ENCODE measurements around the gene TMED7.
"Not testable (repeated sequence)": the region's sequence is repeated elsewhere in the genome, so short reads cannot be mapped to it uniquely, and the experiment has no call there.

Gene TMED7

DNA sequence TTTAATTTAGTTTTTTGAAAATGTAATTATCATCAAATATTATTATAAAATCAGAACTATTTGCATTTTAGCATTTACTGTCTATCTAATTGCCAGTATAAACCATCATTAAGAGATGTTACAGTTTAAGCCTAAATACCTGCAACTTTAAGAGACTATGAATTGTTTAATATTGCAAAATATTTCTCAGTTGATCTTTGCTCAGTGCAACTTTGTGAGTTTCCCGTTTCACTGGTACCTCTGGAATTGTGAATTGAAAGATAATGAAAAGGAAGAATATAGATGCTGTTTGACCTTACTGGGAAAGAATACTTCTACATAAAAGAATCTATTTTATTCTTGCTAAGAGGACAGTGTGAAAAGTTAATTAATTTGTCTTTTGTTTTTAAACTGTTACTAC lies 30.2 kb upstream of the TMED7 start:
- Histone ChIP-seq H3K27ac (ENCODE audit: insufficient read depth, low read length, poor library complexity, severe bottlenecking) (no peak overlapping the region), H3K4me3 (ENCODE audit: insufficient read depth, low read depth, low read length, poor library complexity, severe bottlenecking) (no peak overlapping the region), H3K9me3 (ENCODE audit: control insufficient read depth, low read length) (no peaks in the 10 kb centered on the region), H3K27me3 (replicated peaks; ENCODE audit: control insufficient read depth, insufficient read depth, low read length, poor library complexity, severe bottlenecking) (no peaks in the 10 kb centered on the region), H3K4me1 (ENCODE audit: control insufficient read depth, insufficient read depth, low read length, poor library complexity, severe bottlenecking) (no peaks in the 10 kb centered on the region), H3K36me3 (ENCODE audit: control insufficient read depth, insufficient read depth, low read length) (no peaks in the 10 kb centered on the region)
- DNase-seq, result no peak

DNA sequence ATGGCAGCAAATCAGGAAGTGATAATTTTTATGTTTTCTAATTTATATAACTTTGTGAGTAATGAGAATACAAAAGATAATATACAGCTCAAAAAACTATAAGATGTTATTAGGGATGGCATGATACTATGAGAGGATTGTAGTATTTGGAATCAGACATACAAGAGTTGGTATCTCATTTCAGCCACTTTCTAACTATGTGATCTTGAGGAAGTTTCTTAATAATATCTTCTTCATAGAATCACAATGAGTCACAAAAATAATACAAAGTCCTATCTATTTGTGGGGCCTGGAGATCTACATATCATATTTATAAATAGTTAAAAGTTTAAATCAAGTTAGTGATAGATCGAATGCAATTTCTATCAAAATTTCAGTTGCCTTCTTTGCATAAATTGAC lies 23.7 kb upstream of the TMED7 start:
- no peak overlapping the region for H3K4me3 ChIP-seq (ENCODE audit: insufficient read depth, low read depth, low read length, poor library complexity, severe bottlenecking)
- H3K9me3 ChIP-seq (ENCODE audit: control insufficient read depth, low read length), result no peaks in the 10 kb centered on the region
- no peaks in the 10 kb centered on the region for H3K36me3 ChIP-seq (ENCODE audit: control insufficient read depth, insufficient read depth, low read length)
- H3K27me3 ChIP-seq (replicated peaks; ENCODE audit: control insufficient read depth, insufficient read depth, low read length, poor library complexity, severe bottlenecking), result no peaks in the 10 kb centered on the region
- no peak for DNase-seq
- no peaks in the 10 kb centered on the region for H3K4me1 ChIP-seq (ENCODE audit: control insufficient read depth, insufficient read depth, low read length, poor library complexity, severe bottlenecking)
- H3K27ac ChIP-seq (ENCODE audit: insufficient read depth, low read length, poor library complexity, severe bottlenecking), result no peak overlapping the region

DNA sequence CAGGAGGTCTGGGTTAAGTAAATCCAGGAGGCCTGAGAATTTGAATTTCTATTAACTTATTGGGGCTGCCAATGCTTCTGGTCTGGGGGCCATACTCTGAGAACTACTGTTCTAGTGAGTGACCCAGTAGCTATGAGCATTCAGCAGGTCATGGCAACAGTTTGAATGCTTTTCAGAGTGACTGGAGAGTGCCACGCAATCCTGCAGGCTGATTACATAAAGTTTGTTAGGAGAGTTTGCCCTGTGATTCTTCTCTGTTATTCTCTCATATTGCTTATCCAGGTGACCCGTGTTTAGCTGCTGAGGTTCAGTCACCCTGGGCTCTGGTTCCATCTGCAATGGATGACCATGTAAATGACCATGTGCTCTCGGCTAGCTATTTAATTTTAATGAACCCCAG lies 22.2 kb upstream of the TMED7 start:
- no peak for DNase-seq
- Histone ChIP-seq H3K27ac (ENCODE audit: insufficient read depth, low read length, poor library complexity, severe bottlenecking) (no peak overlapping the region), H3K4me3 (ENCODE audit: insufficient read depth, low read depth, low read length, poor library complexity, severe bottlenecking) (no peak overlapping the region), H3K36me3 (ENCODE audit: control insufficient read depth, insufficient read depth, low read length) (no peaks in the 10 kb centered on the region), H3K4me1 (ENCODE audit: control insufficient read depth, insufficient read depth, low read length, poor library complexity, severe bottlenecking) (no peaks in the 10 kb centered on the region), H3K27me3 (replicated peaks; ENCODE audit: control insufficient read depth, insufficient read depth, low read length, poor library complexity, severe bottlenecking) (no peaks in the 10 kb centered on the region), H3K9me3 (ENCODE audit: control insufficient read depth, low read length) (no peaks in the 10 kb centered on the region)

DNA sequence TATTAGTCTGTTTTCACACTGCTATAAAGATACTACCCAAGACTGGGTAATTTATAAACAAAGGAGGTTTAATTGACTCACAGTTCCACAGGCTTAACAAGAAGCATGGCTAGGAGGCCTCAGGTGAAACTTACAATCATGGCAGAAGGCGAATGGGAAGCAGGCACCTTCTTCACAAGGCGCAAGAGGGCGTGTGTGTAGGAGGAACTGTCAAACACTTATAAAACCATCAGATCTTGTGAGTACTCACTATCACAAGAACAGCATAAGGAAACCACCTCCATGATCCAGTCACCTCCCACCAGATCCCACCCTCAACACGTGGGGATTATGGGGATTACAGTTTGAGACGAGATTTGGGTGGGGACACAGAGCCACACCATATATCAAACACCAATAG lies 19.6 kb upstream of the TMED7 start:
- not testable (repeated sequence) for H3K27me3 ChIP-seq (replicated peaks; ENCODE audit: control insufficient read depth, insufficient read depth, low read length, poor library complexity, severe bottlenecking); H3K9me3 ChIP-seq (ENCODE audit: control insufficient read depth, low read length); H3K4me3 ChIP-seq (ENCODE audit: insufficient read depth, low read depth, low read length, poor library complexity, severe bottlenecking); H3K27ac ChIP-seq (ENCODE audit: insufficient read depth, low read length, poor library complexity, severe bottlenecking); H3K4me1 ChIP-seq (ENCODE audit: control insufficient read depth, insufficient read depth, low read length, poor library complexity, severe bottlenecking); H3K36me3 ChIP-seq (ENCODE audit: control insufficient read depth, insufficient read depth, low read length); DNase-seq

DNA sequence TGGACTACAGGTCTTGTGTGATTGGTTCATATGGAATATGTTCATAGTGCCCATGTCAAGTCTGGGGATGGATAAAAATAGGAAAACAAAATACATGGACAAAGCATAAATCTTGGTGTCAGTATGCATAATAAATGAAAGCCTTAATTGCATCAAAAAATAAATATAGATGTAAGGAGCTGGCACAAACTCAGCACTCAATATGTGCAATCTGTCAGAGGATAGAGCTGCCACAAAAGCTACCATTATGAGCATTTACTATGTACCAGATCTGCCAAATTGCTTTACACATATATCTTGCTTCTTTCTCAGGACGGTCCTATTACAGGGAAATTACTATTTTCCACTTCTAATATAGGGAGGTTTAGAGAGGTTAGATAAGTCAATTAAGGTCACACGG lies 18.2 kb upstream of the TMED7 start:
- no peaks in the 10 kb centered on the region for H3K4me1 ChIP-seq (ENCODE audit: control insufficient read depth, insufficient read depth, low read length, poor library complexity, severe bottlenecking)

DNA sequence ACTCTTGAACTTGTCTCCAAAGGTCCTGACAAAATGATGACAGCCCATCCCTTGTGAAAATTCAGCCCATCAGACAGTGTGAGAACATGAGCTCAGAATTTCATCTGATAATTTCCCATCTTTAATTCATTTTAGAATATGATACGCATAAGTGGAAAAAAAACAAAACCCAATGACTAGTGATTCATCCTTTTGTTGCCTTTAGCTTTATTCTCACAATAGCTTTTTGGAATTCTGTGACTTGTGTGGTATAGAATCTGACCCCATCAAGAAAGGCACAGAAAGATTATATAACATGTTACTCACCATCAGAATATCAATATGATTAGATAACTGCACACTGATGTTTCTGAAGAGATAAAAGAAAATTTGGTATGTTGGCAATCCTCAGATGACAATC lies 16.1 kb upstream of the TMED7 start:
- Histone ChIP-seq H3K9me3 (ENCODE audit: control insufficient read depth, low read length) (no peaks in the 10 kb centered on the region), H3K27me3 (replicated peaks; ENCODE audit: control insufficient read depth, insufficient read depth, low read length, poor library complexity, severe bottlenecking) (peaks cover 3% of the 10 kb centered on the region), H3K27ac (ENCODE audit: insufficient read depth, low read length, poor library complexity, severe bottlenecking) (no peak overlapping the region), H3K36me3 (ENCODE audit: control insufficient read depth, insufficient read depth, low read length) (no peaks in the 10 kb centered on the region), H3K4me1 (ENCODE audit: control insufficient read depth, insufficient read depth, low read length, poor library complexity, severe bottlenecking) (no peaks in the 10 kb centered on the region), H3K4me3 (ENCODE audit: insufficient read depth, low read depth, low read length, poor library complexity, severe bottlenecking) (no peak overlapping the region)
- DNase-seq, result no peak

More for the DNA sequence above, 18.2 kb upstream of the TMED7 start:
- no peak overlapping the region for H3K4me3 ChIP-seq (ENCODE audit: insufficient read depth, low read depth, low read length, poor library complexity, severe bottlenecking)
- no peaks in the 10 kb centered on the region for H3K36me3 ChIP-seq (ENCODE audit: control insufficient read depth, insufficient read depth, low read length)
- no peak overlapping the region for H3K27ac ChIP-seq (ENCODE audit: insufficient read depth, low read length, poor library complexity, severe bottlenecking)
- no peaks in the 10 kb centered on the region for H3K27me3 ChIP-seq (replicated peaks; ENCODE audit: control insufficient read depth, insufficient read depth, low read length, poor library complexity, severe bottlenecking)
- H3K9me3 ChIP-seq (ENCODE audit: control insufficient read depth, low read length), result no peaks in the 10 kb centered on the region
- no peak for DNase-seq

DNA sequence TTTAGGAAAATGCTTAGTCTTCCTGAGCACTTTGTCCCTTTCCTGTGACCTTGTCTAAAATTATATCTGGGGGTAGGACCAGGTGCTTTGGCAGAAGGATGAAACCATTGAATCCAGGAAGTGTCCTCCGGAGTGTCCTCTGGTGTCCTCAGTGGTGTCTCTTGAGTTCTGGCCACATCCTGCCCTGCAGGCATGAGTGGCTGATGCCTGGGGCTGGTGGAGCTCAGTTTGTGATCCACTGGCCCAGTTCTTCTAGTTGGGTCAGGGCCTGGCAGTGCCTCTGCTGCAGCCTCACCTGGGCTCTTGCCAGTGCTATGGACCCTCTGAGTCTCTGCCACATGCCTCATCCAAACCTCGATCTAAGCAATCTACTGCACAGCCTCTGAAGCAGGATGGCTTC lies 14.4 kb upstream of the TMED7 start:
- H3K9me3 ChIP-seq (ENCODE audit: control insufficient read depth, low read length), result no peaks in the 10 kb centered on the region
- no peak overlapping the region for H3K27ac ChIP-seq (ENCODE audit: insufficient read depth, low read length, poor library complexity, severe bottlenecking)

DNA sequence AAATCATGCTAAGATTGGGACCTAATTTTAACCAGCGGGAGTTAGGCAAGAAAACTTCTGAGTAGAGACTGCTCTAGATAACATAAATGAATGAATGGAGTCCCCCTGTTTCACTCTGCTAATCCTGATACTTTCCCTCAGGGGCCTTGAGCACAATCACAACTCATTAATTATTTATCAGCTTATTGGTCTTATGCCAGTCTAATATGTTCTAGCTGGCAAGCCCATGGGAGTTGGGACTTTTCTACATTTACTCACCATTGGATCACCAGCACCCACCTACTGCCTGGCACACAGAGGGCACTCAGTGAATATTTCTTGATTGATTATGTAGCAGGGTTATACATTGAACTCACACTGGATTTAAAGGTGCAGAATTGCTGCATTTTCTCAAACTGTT lies 13.5 kb upstream of the TMED7 start:
- Histone ChIP-seq H3K4me1 (ENCODE audit: control insufficient read depth, insufficient read depth, low read length, poor library complexity, severe bottlenecking) (peaks cover 4% of the 10 kb centered on the region), H3K4me3 (ENCODE audit: insufficient read depth, low read depth, low read length, poor library complexity, severe bottlenecking) (no peak overlapping the region), H3K36me3 (ENCODE audit: control insufficient read depth, insufficient read depth, low read length) (no peaks in the 10 kb centered on the region), H3K9me3 (ENCODE audit: control insufficient read depth, low read length) (no peaks in the 10 kb centered on the region), H3K27me3 (replicated peaks; ENCODE audit: control insufficient read depth, insufficient read depth, low read length, poor library complexity, severe bottlenecking) (peaks cover 3% of the 10 kb centered on the region), H3K27ac (ENCODE audit: insufficient read depth, low read length, poor library complexity, severe bottlenecking) (no peak overlapping the region)
- DNase-seq, result no peak

More for the DNA sequence above, 14.4 kb upstream of the TMED7 start:
- no peak for DNase-seq
- no peaks in the 10 kb centered on the region for H3K36me3 ChIP-seq (ENCODE audit: control insufficient read depth, insufficient read depth, low read length)
- peaks cover 3% of the 10 kb centered on the region for H3K27me3 ChIP-seq (replicated peaks; ENCODE audit: control insufficient read depth, insufficient read depth, low read length, poor library complexity, severe bottlenecking)
- no peak overlapping the region for H3K4me3 ChIP-seq (ENCODE audit: insufficient read depth, low read depth, low read length, poor library complexity, severe bottlenecking)
- no peaks in the 10 kb centered on the region for H3K4me1 ChIP-seq (ENCODE audit: control insufficient read depth, insufficient read depth, low read length, poor library complexity, severe bottlenecking)

DNA sequence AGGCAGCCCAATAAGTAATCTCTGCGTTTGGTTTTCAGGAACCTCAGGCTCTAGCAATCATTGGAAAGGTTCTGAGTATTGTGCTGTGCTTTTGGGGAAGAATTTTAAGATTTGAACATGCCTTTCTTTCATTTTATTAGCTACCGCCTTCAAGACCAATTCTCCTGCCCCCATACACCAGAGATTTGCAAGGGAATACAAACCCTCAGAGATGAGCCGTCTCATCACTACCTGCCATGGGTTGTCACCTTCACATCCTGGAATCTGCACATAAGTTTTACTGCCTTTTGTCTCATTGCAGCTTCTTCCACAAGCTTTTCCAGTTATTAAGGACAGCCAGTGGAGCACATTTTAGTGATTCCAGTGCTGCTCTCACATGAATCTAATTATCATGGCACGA lies 11.7 kb upstream of the TMED7 start:
- H3K9me3 ChIP-seq (ENCODE audit: control insufficient read depth, low read length), result no peaks in the 10 kb centered on the region
- H3K4me1 ChIP-seq (ENCODE audit: control insufficient read depth, insufficient read depth, low read length, poor library complexity, severe bottlenecking), result peaks cover 7% of the 10 kb centered on the region
- peaks cover 3% of the 10 kb centered on the region for H3K27me3 ChIP-seq (replicated peaks; ENCODE audit: control insufficient read depth, insufficient read depth, low read length, poor library complexity, severe bottlenecking)
- H3K27ac ChIP-seq (ENCODE audit: insufficient read depth, low read length, poor library complexity, severe bottlenecking), result no peak overlapping the region
- no peak for DNase-seq
- H3K4me3 ChIP-seq (ENCODE audit: insufficient read depth, low read depth, low read length, poor library complexity, severe bottlenecking), result no peak overlapping the region
- H3K36me3 ChIP-seq (ENCODE audit: control insufficient read depth, insufficient read depth, low read length), result no peaks in the 10 kb centered on the region

DNA sequence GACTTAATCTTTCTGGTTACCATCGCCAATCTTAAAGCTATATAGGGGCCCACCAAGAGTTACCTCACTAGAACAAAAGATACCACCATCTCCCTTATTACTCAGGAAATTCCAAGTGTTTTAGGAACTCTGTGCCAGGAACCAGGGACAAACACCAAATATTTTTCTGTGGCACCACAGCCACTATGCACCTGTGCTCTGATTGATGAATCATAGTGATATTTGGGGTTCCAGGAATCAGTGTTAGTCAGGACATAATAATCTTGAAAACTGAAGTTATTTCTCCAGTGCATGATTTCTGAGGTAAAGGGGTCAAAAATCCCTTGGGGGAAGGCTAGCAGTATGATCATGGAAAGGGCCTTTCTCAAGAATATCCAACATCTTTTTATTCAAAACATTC lies 10.2 kb upstream of the TMED7 start:
- no peaks in the 10 kb centered on the region for H3K9me3 ChIP-seq (ENCODE audit: control insufficient read depth, low read length)
- peaks cover 3% of the 10 kb centered on the region for H3K27me3 ChIP-seq (replicated peaks; ENCODE audit: control insufficient read depth, insufficient read depth, low read length, poor library complexity, severe bottlenecking)
- DNase-seq, result no peak

More for the DNA sequence above, 10.2 kb upstream of the TMED7 start:
- no peaks in the 10 kb centered on the region for H3K36me3 ChIP-seq (ENCODE audit: control insufficient read depth, insufficient read depth, low read length)
- H3K4me1 ChIP-seq (ENCODE audit: control insufficient read depth, insufficient read depth, low read length, poor library complexity, severe bottlenecking), result peaks cover 7% of the 10 kb centered on the region
- H3K27ac ChIP-seq (ENCODE audit: insufficient read depth, low read length, poor library complexity, severe bottlenecking), result no peak overlapping the region
- no peak overlapping the region for H3K4me3 ChIP-seq (ENCODE audit: insufficient read depth, low read depth, low read length, poor library complexity, severe bottlenecking)
